Measurements from ENCODE around the gene TPCN2. TPM values are rescaled to one million over a fixed set of nuclear protein-coding genes. Genes with fewer than 3 reads are reported as not detected.
A peak's percentile ranks its signal among the peaks of the same experiment; 100 is the strongest.
"Not testable (repeated sequence)": the region's sequence is repeated elsewhere in the genome, so short reads cannot be mapped to it uniquely, and the experiment has no call there.

TPCN2 gene
- total RNA-seq, 4 donors from 2014 or later, result 16.8 to 33.8 (median 28.3) TPM

GRCh38 chr11:69073469-69073868, 24.7 kb downstream of the TPCN2 start:
- no peak overlapping the region for H3K4me3 ChIP-seq
- peaks cover 0 to 32% (median 18%) of the 10 kb centered on the region in 3 donors for H3K4me1 ChIP-seq
- WGBS, 2 donors (ENCODE audit: low coverage in 1 of 2), result 53 to 83% methylated on average over 3 to 4 of the region's 8 CpGs
- H3K27ac ChIP-seq, result peak overlapping the region in 3 of 4 donors; percentile 85 to 94 (median 89)
- peaks cover 0 to 65% of the 10 kb centered on the region in 2 donors for H3K36me3 ChIP-seq
- TF ChIP-seq EP300 (IDR thresholded peaks at IDR 0.05), result no peak
- TF ChIP-seq POLR2A (IDR thresholded peaks at IDR 0.05), result no peak
- TF ChIP-seq, protein P1, sequence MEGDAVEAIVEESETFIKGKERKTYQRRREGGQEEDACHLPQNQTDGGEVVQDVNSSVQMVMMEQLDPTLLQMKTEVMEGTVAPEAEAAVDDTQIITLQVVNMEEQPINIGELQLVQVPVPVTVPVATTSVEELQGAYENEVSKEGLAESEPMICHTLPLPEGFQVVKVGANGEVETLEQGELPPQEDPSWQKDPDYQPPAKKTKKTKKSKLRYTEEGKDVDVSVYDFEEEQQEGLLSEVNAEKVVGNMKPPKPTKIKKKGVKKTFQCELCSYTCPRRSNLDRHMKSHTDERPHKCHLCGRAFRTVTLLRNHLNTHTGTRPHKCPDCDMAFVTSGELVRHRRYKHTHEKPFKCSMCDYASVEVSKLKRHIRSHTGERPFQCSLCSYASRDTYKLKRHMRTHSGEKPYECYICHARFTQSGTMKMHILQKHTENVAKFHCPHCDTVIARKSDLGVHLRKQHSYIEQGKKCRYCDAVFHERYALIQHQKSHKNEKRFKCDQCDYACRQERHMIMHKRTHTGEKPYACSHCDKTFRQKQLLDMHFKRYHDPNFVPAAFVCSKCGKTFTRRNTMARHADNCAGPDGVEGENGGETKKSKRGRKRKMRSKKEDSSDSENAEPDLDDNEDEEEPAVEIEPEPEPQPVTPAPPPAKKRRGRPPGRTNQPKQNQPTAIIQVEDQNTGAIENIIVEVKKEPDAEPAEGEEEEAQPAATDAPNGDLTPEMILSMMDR (IDR thresholded peaks at IDR 0.05), result no peak
- TF ChIP-seq POLR2AphosphoS5 (IDR thresholded peaks at IDR 0.05), result no peak
- H3K27me3 ChIP-seq, result no peaks in the 10 kb centered on the region
- no peak for ATAC-seq
- no peaks in the 10 kb centered on the region for H3K9me3 ChIP-seq

GRCh38 chr11:69074375-69075140, 25.8 kb downstream of the TPCN2 start:
- 61 to 73% methylated on average over 5 to 10 of the region's 20 CpGs for WGBS, 2 donors (ENCODE audit: low coverage in 1 of 2)
- peaks cover 0 to 32% (median 18%) of the 10 kb centered on the region in 3 donors for H3K4me1 ChIP-seq
- TF ChIP-seq POLR2AphosphoS5 (IDR thresholded peaks at IDR 0.05) (no peak), POLR2A (IDR thresholded peaks at IDR 0.05) (no peak), EP300 (IDR thresholded peaks at IDR 0.05) (no peak)
- TF ChIP-seq, protein P1 (IDR thresholded peaks at IDR 0.05), result no peak
- peaks cover 0 to 76% of the 10 kb centered on the region in 2 donors for H3K36me3 ChIP-seq
- no peaks in the 10 kb centered on the region for H3K9me3 ChIP-seq
- no peaks in the 10 kb centered on the region for H3K27me3 ChIP-seq
- ATAC-seq, result peak; percentile 26
- peak overlapping the region; percentile 80 to 94 (median 87) for H3K27ac ChIP-seq
- no peak overlapping the region for H3K4me3 ChIP-seq

DNA sequence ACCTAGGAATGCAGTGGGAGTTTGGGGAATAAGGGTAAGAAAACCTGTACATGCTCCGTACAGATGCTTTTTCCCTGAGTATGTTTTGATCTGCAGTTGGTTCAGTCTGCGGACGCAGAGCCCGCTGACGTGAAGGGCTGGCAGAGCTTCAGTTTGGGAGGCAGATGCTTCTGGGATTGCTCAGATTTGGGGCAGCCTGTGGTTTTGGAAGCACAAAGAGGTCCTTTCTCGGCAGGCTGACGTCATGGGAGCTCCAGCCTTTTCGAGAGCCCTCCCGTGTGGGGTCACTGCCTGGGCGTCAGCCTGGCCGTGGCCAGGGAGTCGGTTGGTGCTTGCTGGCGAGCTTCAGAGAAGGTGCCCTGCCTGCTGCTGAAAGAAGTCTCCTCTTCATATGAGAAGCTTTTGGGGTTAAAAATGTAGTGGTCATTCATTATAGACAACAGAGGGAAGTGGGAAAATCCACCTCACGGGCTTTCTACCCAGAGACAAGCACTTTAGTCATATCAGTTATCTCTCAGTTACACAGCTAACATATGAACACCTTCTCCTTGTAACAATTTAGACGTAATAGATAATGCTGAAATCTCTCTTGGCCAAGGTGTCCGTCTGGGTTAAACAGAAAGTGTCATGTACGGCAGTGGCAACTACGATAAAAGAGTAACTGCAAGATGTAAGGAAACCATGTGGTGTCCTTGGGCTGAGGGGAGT, 26.8 kb downstream of the TPCN2 start:
- 19 to 48% methylated on average over 3 to 9 of the region's 18 CpGs for WGBS, 2 donors (ENCODE audit: low coverage in 1 of 2)

GRCh38 chr11:69076129-69076791, 27.5 kb downstream of the TPCN2 start:
- Histone ChIP-seq H3K27me3 (no peaks in the 10 kb centered on the region), H3K9me3 (no peaks in the 10 kb centered on the region), H3K4me1 (peaks cover 0 to 43% (median 18%) of the 10 kb centered on the region in 3 donors), H3K36me3 (peaks cover 0 to 76% of the 10 kb centered on the region in 2 donors), H3K4me3 (no peak overlapping the region), H3K27ac (peak overlapping the region; percentile 48 to 94 (median 87))
- TF ChIP-seq, protein P1 (IDR thresholded peaks at IDR 0.05), result no peak
- TF ChIP-seq EP300 (IDR thresholded peaks at IDR 0.05) (no peak), POLR2A (IDR thresholded peaks at IDR 0.05) (no peak), POLR2AphosphoS5 (IDR thresholded peaks at IDR 0.05) (no peak)
- 75 to 81% methylated on average over 4 to 10 of the region's 20 CpGs for WGBS, 2 donors (ENCODE audit: low coverage in 1 of 2)
- no peak for ATAC-seq

More for the DNA sequence above, 26.8 kb downstream of the TPCN2 start:
- Histone ChIP-seq H3K9me3 (no peaks in the 10 kb centered on the region), H3K36me3 (peaks cover 0 to 76% of the 10 kb centered on the region in 2 donors), H3K4me3 (no peak overlapping the region), H3K27ac (peak overlapping the region; percentile 80 to 94 (median 87)), H3K4me1 (peaks cover 0 to 42% (median 18%) of the 10 kb centered on the region in 3 donors), H3K27me3 (no peaks in the 10 kb centered on the region)
- peak; percentile 92 for ATAC-seq
- TF ChIP-seq POLR2AphosphoS5 (IDR thresholded peaks at IDR 0.05) (peak; percentile 88), EP300 (IDR thresholded peaks at IDR 0.05) (no peak), POLR2A (IDR thresholded peaks at IDR 0.05) (peak in 1 of 2 donors; percentile 23)
- TF ChIP-seq, protein P1 (IDR thresholded peaks at IDR 0.05), result no peak

- peaks cover 0 to 76% of the 10 kb centered on the region in 2 donors for H3K36me3 ChIP-seq
- H3K27ac ChIP-seq, result peak overlapping the region in 2 of 4 donors; percentile 89 to 94
These were observed 28.2 kb downstream of the TPCN2 start for GRCh38 chr11:69076977-69077376.

More at GRCh38 chr11:69076977-69077376, 28.2 kb downstream of the TPCN2 start:
- H3K9me3 ChIP-seq, ATAC-seq, H3K4me3 ChIP-seq, H3K27me3 ChIP-seq: not testable (repeated sequence)
- peaks cover 0 to 43% (median 18%) of the 10 kb centered on the region in 3 donors for H3K4me1 ChIP-seq
- WGBS, 2 donors (ENCODE audit: low coverage in 1 of 2), result 57 to 61% methylated on average over 6 of the region's 6 CpGs
